ENCODE results near the gene TMOD1. TPM values are rescaled to one million over a fixed set of nuclear protein-coding genes. Genes with fewer than 3 reads are reported as not detected.
"Not testable (repeated sequence)": the region's sequence is repeated elsewhere in the genome, so short reads cannot be mapped to it uniquely, and the experiment has no call there.

The TMOD1 gene
- polyA plus RNA-seq (2014; cell fraction: cytosol; rRNA removed), result 12.1 and 13.2 TPM in 2 replicates
- polyA plus RNA-seq (2014; cell fraction: nucleus; rRNA removed), result 9.4 and 9.9 TPM in 2 replicates

DNA sequence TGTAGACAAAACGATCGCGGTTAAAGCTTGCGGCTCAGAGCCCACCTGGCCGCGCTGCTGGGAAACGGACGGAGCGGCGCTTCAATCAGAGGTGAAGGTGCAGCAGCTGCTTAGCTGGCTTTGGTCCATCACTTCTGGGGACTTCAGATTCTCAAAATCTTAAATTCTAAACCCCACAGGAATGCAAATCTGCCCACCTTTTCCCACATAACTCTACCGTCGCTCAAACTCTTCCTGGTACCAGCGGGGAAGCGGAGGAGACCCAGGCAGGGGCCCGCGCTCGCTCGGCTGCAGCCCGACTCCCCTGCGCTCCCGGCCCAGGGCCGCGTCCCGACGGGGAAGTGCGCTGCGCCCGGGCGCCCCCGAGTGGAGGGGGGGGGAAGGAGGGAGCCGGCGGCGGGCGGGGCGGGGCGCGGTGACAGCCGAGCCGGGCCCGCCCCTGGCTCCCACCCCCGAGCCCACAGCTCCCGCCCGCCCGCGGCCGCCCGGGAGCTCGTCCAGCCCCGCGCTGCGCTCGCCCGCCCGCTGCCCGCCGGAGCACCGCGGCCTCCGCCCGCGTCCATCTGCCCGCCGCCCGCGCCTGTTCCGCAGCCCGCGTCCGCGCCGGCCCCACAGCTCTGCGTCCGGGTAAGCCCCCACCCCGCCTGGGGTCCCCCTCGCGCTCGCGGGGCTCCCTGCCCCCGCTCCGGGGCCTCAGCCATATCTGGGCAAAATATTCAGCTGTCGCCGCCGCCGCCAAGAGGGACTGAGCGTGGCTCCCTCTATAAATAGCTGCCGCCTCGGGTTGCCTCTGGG is at the start of gene TMOD1:
Gene TMOD1 (plus strand): TSS at position 490 of the 795 bp plus-strand sequence. CDS start 22,523 bp downstream, outside the sequence.
- peak; percentile 47 for DNase-seq (ENCODE audit: low spot score)

- not testable (repeated sequence) for DNase-seq (ENCODE audit: low spot score)
These were observed 47.9 kb upstream of the TMOD1 start for GRCh38 chr9:97453573-97453972.

- not testable (repeated sequence) for DNase-seq (ENCODE audit: low spot score)
These were observed 44.6 kb upstream of the TMOD1 start for GRCh38 chr9:97456841-97457240.

- no peak for DNase-seq (ENCODE audit: low spot score)
These were observed 42.1 kb upstream of the TMOD1 start for GRCh38 chr9:97459326-97459725.

GRCh38 chr9:97462159-97462558 is 39.3 kb upstream of the TMOD1 start:
- DNase-seq (ENCODE audit: low spot score), result no peak

DNA sequence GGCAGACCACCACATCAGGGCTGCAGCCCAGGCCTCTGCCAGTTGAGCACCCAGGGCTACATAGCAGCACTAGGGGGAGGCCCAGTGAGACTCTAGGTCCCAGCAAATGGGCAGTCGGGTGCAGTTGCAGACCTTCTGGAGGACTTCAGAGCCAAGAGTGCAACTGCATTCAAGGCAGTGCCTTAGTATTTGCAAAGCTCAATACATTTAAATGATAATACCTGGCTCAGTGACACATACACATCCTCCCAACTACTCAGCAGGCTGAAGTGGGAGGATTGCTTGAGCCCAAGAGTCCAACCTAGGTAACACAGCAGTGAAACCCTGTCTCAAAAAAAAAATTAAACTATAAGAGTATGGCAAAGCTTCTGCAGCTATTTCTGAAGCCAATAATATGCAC is 38.6 kb upstream of the TMOD1 start:
- no peak for DNase-seq (ENCODE audit: low spot score)

GRCh38 chr9:97468658-97469448 is 32.6 kb upstream of the TMOD1 start:
- DNase-seq (ENCODE audit: low spot score), result peak; percentile 78

- DNase-seq (ENCODE audit: low spot score), result peak; percentile 9
These were observed 31.4 kb upstream of the TMOD1 start for GRCh38 chr9:97470076-97470475.

GRCh38 chr9:97473717-97474116 is 27.7 kb upstream of the TMOD1 start:
- no peak for DNase-seq (ENCODE audit: low spot score)

DNA sequence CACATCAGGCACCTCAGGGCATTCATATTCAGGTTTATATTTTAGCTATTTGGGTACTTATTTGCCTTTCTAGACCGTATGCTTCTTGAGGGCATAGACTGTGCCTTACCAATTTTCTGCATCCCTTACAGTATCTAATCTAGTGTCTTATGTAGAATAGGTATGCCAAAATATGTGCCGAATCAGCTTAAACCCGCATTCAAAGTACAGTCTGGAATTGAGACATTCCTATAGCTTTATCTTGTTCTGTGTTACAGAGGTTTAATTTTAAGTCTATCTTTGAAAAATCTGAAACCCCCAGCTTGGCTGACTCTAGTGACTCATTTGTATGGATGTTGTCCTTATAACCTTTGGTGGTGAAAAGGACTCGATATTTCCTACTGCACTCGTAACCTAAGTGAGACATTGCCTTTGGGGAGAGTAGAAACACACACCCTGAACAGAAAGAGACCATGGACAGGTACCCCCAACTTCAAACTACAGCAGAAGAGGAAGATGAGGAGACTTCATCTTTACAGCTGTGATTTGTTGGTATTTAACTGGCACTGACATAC is 27.0 kb upstream of the TMOD1 start:
- no peak for DNase-seq (ENCODE audit: low spot score)

DNA sequence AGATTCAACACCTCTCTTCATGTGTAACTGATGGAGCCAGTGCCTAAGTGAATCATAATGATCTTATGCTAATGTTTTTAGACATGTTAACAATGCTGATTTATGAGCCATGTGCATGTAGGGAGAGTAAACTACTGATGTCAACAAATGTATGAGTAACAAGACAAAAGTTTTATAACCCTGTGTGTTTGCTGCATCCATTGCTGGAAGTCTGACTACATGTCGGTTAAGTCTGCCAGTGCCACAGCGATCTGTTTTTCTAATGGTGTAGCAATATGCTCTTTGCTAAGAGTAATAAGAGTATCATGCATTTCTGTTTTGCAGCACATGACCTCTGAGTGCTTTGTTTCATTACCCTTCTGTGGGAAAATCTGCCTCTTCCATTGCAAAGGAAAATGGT is 26.4 kb upstream of the TMOD1 start:
- DNase-seq (ENCODE audit: low spot score), result no peak

DNA sequence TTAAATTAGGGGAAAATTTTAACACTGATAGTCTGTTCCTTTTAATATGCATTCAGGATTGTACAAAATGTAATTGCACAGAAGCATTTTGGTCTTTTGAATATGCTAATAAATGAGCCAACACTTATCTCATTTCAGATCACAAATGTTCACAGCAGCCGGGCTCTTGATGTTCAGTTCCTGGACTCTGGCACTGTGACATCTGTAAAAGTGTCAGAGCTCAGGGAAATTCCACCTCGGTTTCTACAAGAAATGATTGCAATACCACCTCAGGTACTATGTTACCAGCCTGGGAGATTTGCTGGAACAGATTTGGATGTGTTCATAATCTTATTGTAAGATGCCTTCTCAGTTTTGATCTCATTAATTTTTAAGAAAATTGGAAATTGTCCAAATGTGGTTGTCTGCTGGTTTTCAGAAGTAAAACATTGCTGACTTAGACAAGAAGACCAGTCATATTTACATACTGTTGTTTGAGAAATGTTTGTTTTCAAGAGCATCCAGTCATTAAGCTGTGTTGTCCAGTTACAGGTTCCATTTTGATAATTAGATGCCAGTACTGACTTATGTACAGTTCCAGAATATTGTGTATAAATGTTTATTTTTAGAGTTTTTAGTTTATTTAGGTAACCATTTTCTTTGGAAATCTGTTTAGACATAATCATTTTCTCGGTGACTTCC is 23.0 kb upstream of the TMOD1 start:
- no peak for DNase-seq (ENCODE audit: low spot score)

DNA sequence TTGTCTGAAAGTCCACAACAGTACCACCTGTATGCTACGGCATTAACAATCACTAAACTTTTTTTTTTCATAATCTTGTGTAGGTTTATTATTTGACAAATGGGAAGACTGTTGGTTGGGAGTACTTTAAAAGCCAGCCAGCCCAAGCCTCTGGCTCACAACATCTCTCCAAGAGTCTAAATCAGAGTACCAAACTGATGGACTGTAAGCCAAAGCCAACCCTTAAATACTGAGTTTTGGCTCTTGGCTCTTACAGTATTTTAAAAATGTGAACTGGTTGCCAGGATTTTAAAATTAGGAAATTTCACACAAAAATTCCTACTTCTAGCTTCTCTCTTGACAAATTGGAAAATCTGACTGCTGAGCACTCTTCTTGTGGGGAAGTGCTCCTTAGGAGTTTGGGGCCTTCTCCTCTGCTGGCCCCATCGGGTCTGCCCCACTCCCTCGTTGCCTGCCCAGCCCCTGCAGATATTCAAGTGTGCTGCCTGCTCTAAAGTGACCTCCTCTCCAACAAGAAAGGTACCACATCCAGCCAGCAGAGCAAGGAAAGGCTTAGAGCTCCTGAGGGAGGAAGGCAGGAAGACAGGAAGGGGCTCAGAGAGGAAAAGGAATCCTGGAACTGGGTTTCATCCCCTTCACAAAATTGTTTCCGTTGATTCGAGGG is 21.8 kb upstream of the TMOD1 start:
- no peak for DNase-seq (ENCODE audit: low spot score)

DNA sequence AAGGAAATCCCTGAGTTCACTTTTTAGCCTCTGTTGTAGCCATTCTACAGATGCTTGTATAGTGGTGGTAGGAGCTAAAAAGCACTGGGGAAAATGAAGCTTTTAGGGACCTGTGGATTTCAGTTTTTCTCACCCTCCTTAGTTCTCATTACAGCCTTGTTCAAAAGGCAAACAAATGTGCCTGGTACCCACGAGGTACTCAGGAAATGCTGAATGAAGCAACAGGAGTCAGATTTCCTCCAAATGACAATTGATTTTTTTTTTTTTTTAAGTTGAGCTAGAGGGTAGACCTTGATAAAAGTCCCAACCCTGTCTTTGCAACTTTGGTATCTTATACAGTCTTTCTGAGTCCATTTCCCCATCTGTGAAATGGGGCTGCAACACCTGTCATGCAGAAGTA is 21.3 kb upstream of the TMOD1 start:
- DNase-seq (ENCODE audit: low spot score), result no peak

DNA sequence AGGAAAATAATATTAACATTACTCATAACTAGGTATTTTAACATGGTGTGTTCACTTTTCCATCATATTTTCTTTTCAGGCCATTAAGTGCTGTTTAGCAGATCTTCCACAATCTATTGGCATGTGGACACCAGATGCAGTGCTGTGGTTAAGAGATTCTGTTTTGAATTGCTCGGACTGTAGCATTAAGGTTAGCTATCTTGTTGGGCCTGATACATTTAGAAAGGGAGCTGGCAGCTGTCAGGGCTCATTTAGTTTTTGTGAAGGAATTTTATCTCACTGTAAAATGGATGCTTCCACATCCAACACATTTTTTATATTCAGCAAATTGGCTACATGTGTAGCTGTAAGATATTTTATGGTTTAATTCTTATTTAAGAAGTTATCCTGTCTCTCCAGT is 20.7 kb upstream of the TMOD1 start:
- no peak for DNase-seq (ENCODE audit: low spot score)

DNA sequence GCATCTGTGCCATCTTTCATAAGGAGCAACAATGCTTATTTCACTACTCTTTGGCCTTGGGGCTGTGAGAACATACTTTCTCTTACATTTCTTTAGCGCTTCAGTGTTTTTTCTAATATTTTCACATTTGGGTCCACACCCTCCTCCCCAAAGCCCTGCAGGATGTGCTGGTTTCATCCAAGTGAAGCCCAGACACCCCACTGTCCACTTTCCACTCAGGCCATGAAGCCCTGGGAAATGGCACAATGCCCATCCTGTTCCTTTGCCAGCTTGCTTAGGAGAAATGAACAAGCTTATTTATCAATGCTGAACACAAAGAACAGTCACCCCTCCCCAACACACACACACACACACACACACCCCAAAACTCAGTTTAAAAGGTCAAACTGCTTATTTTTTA is 17.3 kb upstream of the TMOD1 start:
- DNase-seq (ENCODE audit: low spot score), result no peak

DNA sequence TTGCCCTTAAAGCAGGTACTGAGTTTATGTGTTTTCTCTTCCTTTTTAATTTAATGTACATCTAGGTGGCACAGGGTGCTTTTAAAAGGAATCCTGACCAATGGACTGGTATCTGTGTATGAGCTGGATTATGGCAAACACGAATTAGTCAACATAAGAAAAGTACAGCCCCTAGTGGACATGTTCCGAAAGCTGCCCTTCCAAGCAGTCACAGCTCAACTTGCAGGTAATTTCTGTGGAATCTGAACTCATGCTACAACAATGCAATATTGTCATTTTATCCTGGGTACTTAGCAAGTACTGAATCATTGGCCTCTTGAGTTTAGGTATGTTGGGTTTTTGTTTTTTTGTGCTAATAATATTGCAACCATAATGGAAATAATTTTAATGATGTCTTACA is 14.4 kb upstream of the TMOD1 start:
- peak; percentile 10 for DNase-seq (ENCODE audit: low spot score)

DNA sequence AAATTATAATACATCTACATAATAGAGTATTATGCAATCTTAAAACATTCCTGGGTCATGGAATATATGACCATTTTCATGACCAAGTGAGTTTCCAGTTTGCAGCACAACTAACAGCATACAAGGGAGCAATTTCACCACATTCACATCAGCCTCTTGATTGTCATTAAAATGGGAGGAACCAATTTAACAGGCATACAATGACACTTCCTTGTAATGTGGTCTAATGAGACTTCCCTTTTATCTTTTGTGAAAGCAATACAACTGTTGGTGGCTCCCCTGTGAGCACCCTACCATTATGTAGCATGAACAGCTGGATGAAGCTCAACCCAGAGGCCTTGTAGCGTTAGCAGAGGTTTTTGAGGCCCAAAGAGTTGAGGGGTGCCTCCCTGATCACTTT is 13.6 kb upstream of the TMOD1 start:
- no peak for DNase-seq (ENCODE audit: low spot score)

GRCh38 chr9:97491216-97491999 is 10.1 kb upstream of the TMOD1 start:
- no peak for DNase-seq (ENCODE audit: low spot score)
